Psoas muscle (tissue), 8 donors: ENCODE measurements around the gene GPR152. TPM values are rescaled to one million over a fixed set of nuclear protein-coding genes. Genes with fewer than 3 reads are reported as not detected.

ENCODE experiments used
- ATAC-seq, 4 donors: fragments of 200-7000 bp; cut with Tn5 transposase; one replicate each; pipeline ENCODE4 v1.9.1; 2020; ENCODE audit warnings: moderate library complexity in 3 of 4, mild to moderate bottlenecking in 2 of 4
- DNase-seq, 2 donors: peaks; one replicate each; pipeline ENCODE4 v3.0.0-alpha.2; 2020
- H3K27ac ChIP-seq: fragments of 200-600 bp; one replicate; pipeline ENCODE4 v1.8.0; 2022
- H3K27me3 ChIP-seq, 3 donors: fragments of 200-600 bp in 1 of 3; one replicate each; pipeline versions ENCODE4 v1.6.1 to v1.8.0; 2013 to 2022; ENCODE audit warnings: low read length in 2 of 3, mild to moderate bottlenecking in 2 of 3, moderate library complexity in 1 of 3; ENCODE audit not compliant: insufficient read depth in 3 of 3
- H3K36me3 ChIP-seq, 2 donors: fragments of 200-600 bp in 1 of 2; one replicate each; pipeline versions ENCODE4 v1.6.1 to v1.8.0; 2013 to 2022; ENCODE audit warnings: low read depth in 1 of 2, mild to moderate bottlenecking in 1 of 2, moderate library complexity in 1 of 2; ENCODE audit not compliant: insufficient read depth in 1 of 2
- H3K4me1 ChIP-seq: fragments of 200-600 bp; one replicate; pipeline ENCODE4 v1.8.0; 2022
- H3K4me3 ChIP-seq: fragments of 200-600 bp; one replicate; pipeline ENCODE4 v1.8.0; 2022; ENCODE audit warnings: mild to moderate bottlenecking
- H3K9me3 ChIP-seq: fragments of 200-600 bp; one replicate; pipeline ENCODE4 v1.8.0; 2022
- CTCF ChIP-seq: fragments of 200-600 bp; IDR thresholded peaks from one replicate; pipeline ENCODE4 v1.8.0; 2022; ENCODE audit warnings: antibody characterized with exemption
- WGBS, 3 donors: extraction: QIAGEN DNeasy Blood & Tissue Kit; methylation state at CpG; one replicate each; pipeline versions ENCODE4 v1.1.6 to v1.1.7; 2013; 5-methylcytosine and 5-hydroxymethylcytosine counted together
- intact Hi-C, 2 donors: fragments of 100-400 bp; cut with DNase I; formaldehyde crosslinking; loops; one replicate each; pipeline versions ENCODE4 v1.11.0 to v1.14.2; 2022
- polyA plus RNA-seq, 3 donors: library from polyadenylated mRNA; stranded (reverse); fragments of 200-250 nt; gene quantifications; one replicate each; pipeline ENCODE4 v1.2.3, GENCODE V29; 2013
- total RNA-seq, 4 donors: library from RNA; stranded (reverse); fragmentation: NEBNext Ultra II Directional in 2 of 4; extraction: Animal tissue kit (Norgen Biotek cat#: 25700) in 2 of 4; gene quantifications; one replicate each; pipeline versions ENCODE4 v1.2.1 to v1.2.4, GENCODE V29; 2021 to 2023
- donor health status: healthy with polysubstance abuse.
- donor health status: DM: no; HTN: no; CAD: no; lungs with moderate emphysema.
- donor health status: Bipolar disorder and iron deficiency.
- donor health status: healthy.
- donor health status: DM: yes; HTN: yes; CAD: no.
- donor health status: DM: no; HTN: no; CAD: no.
- donor health status: DM: no; HTN: no; CAD: no.
- donor health status: DM: yes; HTN: yes; CAD: no.

GPR152 gene
- total and polyA plus RNA-seq, 7 donors = 0.19 TPM; not detected in 6

DNA sequence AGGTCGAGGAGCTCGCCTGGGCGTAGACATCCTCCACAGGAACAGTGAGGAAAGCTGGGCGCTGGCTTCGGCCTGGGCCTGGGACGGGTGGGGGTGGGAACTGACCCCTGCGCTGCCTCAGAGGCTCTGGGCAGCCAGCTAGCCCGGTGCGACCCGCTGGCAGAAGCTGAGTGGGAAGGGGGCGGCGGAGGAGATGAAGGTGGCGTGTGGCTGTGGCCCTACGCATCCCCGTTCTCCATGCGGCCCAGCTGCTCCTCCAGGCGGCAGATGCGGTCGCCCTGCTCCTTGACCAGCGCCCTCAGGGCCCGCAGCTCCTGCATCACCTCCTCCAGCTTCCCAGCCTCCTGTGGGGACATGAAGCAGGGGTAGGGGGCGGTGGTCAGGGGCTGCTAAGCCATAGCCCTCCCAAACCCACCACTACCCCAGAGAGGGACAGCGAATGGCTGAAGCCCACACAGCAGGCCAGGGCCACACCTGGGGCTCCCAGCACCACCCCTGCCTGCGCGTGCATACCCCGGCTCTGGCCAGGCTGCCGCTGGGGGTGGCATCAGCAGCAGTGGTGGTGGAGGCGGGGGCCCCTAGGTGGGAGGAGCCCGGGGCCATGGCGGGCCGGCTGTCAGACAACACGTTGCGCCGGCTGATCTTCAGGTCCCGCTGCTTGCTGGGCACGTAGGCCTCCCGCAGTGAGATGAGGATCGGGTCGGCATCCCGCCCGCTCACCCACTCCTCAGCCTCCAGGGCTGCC lies 14.2 kb downstream of the GPR152 start:
- H3K4me1 ChIP-seq = peaks cover 8% of the 10 kb centered on the region
- TF ChIP-seq CTCF = no peak
- no peaks in the 10 kb centered on the region for H3K27me3 ChIP-seq
- no peaks in the 10 kb centered on the region for H3K9me3 ChIP-seq
- no peak for ATAC-seq
- H3K27ac ChIP-seq = peak overlapping the region; percentile 62
- peak in 1 of 2 donors; percentile 60 for DNase-seq
- WGBS, 3 donors = 86 to 89% (median 86%) methylated on average over 30 to 41 of the region's 41 CpGs
- H3K4me3 ChIP-seq = no peak overlapping the region
- peaks cover 6 to 72% of the 10 kb centered on the region in 2 donors for H3K36me3 ChIP-seq
- intact Hi-C loops = no loop called here

GRCh38 chr11:67437809-67438157 lies 14.7 kb downstream of the GPR152 start:
- intact Hi-C loops = no loop called here
- Histone ChIP-seq H3K27ac (no peak overlapping the region), H3K4me3 (no peak overlapping the region), H3K4me1 (peaks cover 8% of the 10 kb centered on the region), H3K9me3 (no peaks in the 10 kb centered on the region), H3K36me3 (peaks cover 6 to 77% of the 10 kb centered on the region in 2 donors), H3K27me3 (no peaks in the 10 kb centered on the region)
- TF ChIP-seq CTCF = no peak
- DNase-seq (no peak), ATAC-seq (no peak)
- WGBS, 3 donors = 77 to 91% (median 80%) methylated on average over 3 of the region's 3 CpGs

DNA sequence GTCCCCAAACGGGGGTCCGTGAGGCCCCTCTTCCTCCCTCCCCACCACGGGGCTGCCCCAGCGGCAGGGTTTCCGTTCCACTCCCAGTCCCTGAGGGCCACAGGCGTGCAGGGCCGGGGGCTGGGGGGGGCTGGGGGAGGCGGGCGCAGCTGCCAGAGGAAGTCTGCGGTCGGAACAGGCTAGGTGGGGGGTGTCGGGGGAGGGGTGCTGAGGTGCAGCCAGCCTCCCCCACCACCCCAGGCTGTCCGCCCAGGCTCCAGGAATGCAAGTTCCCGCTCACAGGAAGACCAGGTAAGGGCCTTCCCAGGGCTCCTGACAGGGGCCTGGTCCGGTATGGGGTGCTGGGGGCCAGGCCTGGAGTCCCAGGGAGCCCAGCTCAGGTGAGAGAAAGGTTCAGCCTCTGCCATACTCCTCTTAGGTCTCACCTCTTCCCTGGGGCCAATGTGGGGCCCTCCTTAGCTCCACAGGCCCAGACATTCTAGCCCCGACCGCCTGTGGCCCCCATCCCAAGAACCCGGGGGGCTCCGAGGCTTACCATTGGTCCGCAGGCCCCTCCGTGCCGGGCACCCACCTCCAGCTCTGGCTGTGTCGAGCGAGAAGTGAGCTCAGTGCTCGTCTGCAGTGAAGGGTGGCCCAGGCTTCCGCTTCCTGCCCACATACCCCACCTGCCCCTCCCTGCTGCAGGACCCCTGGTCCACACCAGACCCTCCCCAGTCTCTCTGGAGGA lies 15.3 kb downstream of the GPR152 start, which contains the start of gene PTPRCAP:
TSS of gene PTPRCAP (minus strand) at position 601 of the 727 bp plus-strand sequence. CDS start at position 538, 63 bp downstream.
- Histone ChIP-seq H3K27ac (peak within 1 kb of the TSS; percentile 23), H3K36me3 (peaks cover 6 to 82% of the 10 kb centered on the region in 2 donors), H3K27me3 (no peaks in the 10 kb centered on the region), H3K4me1 (peaks cover 3% of the 10 kb centered on the region), H3K4me3 (no peak within 1 kb of the TSS), H3K9me3 (no peaks in the 10 kb centered on the region)
- no peak for TF ChIP-seq CTCF
- intact Hi-C loops = no loop called here
- DNase-seq (peak in 1 of 2 donors; percentile 55), ATAC-seq (no peak)
- WGBS, 3 donors = 69 to 76% (median 74%) methylated on average over 17 to 26 of the region's 26 CpGs

- WGBS, 3 donors = 54 to 59% (median 59%) methylated on average over 6 of the region's 6 CpGs
- Histone ChIP-seq H3K4me1 (no peaks in the 10 kb centered on the region), H3K4me3 (no peak overlapping the region), H3K36me3 (peaks cover 6 to 82% of the 10 kb centered on the region in 2 donors), H3K9me3 (no peaks in the 10 kb centered on the region), H3K27me3 (no peaks in the 10 kb centered on the region), H3K27ac (no peak overlapping the region)
- DNase-seq = no peak
- no peak for TF ChIP-seq CTCF
- ATAC-seq = peak in 1 of 4 donors; percentile 12
- intact Hi-C loops = no loop called here
Measured at GRCh38 chr11:67436459-67437081, 16.0 kb downstream of the GPR152 start.
